ENCODE results near the gene PSMC3.

PSMC3 gene

GRCh38 chr11:47426062-47426956 lies at the start of gene PSMC3:
Gene PSMC3, minus strand, starts transcription at chr11:47426439. Its CDS starts 160 bp downstream, at chr11:47426279.
- peak; percentile 98 for DNase-seq

GRCh38 chr11:47470671-47471070 lies 44.4 kb upstream of the PSMC3 start:
- no peak for DNase-seq

- DNase-seq, result no peak
Observed at GRCh38 chr11:47469361-47470179, 43.3 kb upstream of the PSMC3 start.

GRCh38 chr11:47468598-47469214 lies 42.5 kb upstream of the PSMC3 start:
- no peak for DNase-seq

- no peak for DNase-seq
Observed at GRCh38 chr11:47467357-47467756, 41.1 kb upstream of the PSMC3 start.

GRCh38 chr11:47466701-47467250 lies 40.5 kb upstream of the PSMC3 start:
- no peak for DNase-seq

GRCh38 chr11:47466201-47466600 lies 40.0 kb upstream of the PSMC3 start:
- no peak for DNase-seq

GRCh38 chr11:47464483-47464882 lies 38.2 kb upstream of the PSMC3 start:
- DNase-seq, result no peak

- no peak for DNase-seq
Observed at GRCh38 chr11:47461876-47462275, 35.6 kb upstream of the PSMC3 start.

GRCh38 chr11:47460571-47461235 lies 34.5 kb upstream of the PSMC3 start:
- no peak for DNase-seq

GRCh38 chr11:47454258-47454671 lies 28.0 kb upstream of the PSMC3 start:
- peak; percentile 45 for DNase-seq

GRCh38 chr11:47453365-47453764 lies 27.1 kb upstream of the PSMC3 start:
- no peak for DNase-seq

GRCh38 chr11:47451990-47452389 lies 25.8 kb upstream of the PSMC3 start:
- no peak for DNase-seq

- no peak for DNase-seq
Observed at GRCh38 chr11:47451436-47451835, 25.2 kb upstream of the PSMC3 start.

GRCh38 chr11:47449541-47449940 lies 23.3 kb upstream of the PSMC3 start:
- DNase-seq, result no peak

GRCh38 chr11:47448566-47449427 lies 22.6 kb upstream of the PSMC3 start, which contains the start of gene RAPSN:
Gene RAPSN, minus strand, starts transcription at chr11:47449136. Its CDS starts 172 bp downstream, at chr11:47448964.
- DNase-seq, result no peak

GRCh38 chr11:47447906-47448305 lies 21.7 kb upstream of the PSMC3 start:
- DNase-seq, result no peak

- no peak for DNase-seq
Observed at GRCh38 chr11:47446833-47447232, 20.6 kb upstream of the PSMC3 start.

- DNase-seq, result no peak
Observed at GRCh38 chr11:47445840-47446239, 19.6 kb upstream of the PSMC3 start.

- DNase-seq, result no peak
Observed at GRCh38 chr11:47443817-47444216, 17.6 kb upstream of the PSMC3 start.

- no peak for DNase-seq
Observed at GRCh38 chr11:47443028-47443700, 16.9 kb upstream of the PSMC3 start.
